NT2/D1 (cell line): ENCODE results near the gene FLAD1.

ENCODE experiments used
- SUZ12 ChIP-seq: IDR thresholded peaks from 2 replicates; pipeline ENCODE4 v1.6.1; 2011; ENCODE audit not compliant: insufficient read length, insufficient read depth; ENCODE audit errors: extremely low read depth
- YY1 ChIP-seq: IDR thresholded peaks from 2 replicates; pipeline ENCODE4 v1.6.1; 2011; ENCODE audit not compliant: insufficient read length, insufficient read depth

DNA sequence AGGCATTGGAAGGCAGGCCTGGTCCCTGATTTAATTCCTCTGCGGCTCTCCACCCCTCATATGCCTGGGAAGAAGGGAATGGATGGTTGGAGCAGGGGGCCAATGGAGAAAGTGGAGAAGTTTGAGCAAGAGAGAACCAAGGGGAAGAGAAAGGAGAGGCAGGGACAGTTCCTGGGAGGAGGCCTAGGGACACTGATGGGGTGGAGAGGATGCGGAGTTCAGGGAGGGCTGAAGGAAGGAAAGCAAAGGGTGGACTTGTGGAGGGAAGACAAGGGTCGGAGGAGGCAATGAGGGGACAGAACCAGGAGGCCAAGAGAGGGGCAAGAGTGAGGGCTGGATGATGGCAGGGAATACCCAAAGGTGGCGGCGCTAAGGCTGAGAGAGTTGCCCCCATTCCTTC lies 26.6 kb downstream of the FLAD1 start:
- TF ChIP-seq YY1 = no peak
- no peak for TF ChIP-seq SUZ12
